Thyroid gland (tissue), 4 donors: ENCODE measurements around the gene EPB41.

Experiments used
- POLR2A ChIP-seq, 2 donors: fragments of 450-650 bp; IDR thresholded peaks; one replicate each; pipeline ENCODE4 v1.6.1; 2017; ENCODE audit warnings: antibody characterized with exemption in 2 of 2, mild to moderate bottlenecking in 2 of 2, moderate library complexity in 1 of 2
- TF ChIP-seq, protein P1 (sequence below), 6 experiments: fragments of 200-600 bp in 3 of 6; fragments of 450-650 bp in 3 of 6; sonication (generic) in 3 of 6; IDR thresholded peaks; one replicate each; pipeline ENCODE4 v1.5.1; 2016 to 2019; ENCODE audit warnings: antibody characterized with exemption in 6 of 6, mild to moderate bottlenecking in 2 of 6, inconsistent platforms in 1 of 6, moderate library complexity in 1 of 6

DNA sequence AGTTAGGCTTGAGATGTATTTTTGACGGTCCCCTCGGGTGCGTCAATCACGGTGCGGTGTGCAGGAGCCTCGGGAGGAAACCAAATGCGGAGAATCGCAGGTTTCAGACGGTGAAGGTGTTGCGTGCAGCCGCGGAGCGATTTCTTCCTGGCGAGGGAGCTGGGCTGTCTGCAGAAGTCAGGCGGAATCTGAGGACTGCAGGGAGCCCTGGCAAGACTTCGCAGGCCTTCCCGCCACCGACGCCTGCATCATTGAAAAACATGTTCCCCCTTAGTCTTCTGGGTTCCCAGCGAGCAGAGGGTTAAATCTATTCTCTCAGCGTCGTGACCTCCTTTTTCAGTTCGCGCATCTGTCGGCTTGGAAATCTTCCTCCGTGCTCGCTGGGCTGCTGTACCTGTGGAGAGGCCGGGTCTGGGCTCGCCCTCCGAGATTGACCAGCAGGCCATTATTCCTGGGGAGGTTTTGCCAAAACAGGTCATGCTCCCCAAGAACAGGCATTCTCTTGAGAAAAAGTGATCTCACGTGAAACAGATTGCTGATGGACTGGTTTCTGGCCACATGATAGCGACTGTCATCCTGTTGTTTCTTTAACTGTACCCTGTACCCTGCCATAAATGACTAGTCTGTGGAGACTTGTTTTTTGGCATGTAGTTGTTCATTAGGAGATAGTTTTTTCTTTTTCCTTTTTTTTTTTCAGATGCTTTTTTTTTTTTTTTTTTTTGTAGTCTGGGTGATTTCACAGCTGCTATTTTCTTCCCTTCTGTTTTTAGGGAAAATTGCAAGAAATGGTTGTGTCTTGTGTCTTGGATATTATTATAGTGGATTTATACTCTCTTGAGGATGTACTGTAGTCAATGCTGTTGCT is 894 bp downstream of the EPB41 start:
- TF ChIP-seq, protein P1, sequence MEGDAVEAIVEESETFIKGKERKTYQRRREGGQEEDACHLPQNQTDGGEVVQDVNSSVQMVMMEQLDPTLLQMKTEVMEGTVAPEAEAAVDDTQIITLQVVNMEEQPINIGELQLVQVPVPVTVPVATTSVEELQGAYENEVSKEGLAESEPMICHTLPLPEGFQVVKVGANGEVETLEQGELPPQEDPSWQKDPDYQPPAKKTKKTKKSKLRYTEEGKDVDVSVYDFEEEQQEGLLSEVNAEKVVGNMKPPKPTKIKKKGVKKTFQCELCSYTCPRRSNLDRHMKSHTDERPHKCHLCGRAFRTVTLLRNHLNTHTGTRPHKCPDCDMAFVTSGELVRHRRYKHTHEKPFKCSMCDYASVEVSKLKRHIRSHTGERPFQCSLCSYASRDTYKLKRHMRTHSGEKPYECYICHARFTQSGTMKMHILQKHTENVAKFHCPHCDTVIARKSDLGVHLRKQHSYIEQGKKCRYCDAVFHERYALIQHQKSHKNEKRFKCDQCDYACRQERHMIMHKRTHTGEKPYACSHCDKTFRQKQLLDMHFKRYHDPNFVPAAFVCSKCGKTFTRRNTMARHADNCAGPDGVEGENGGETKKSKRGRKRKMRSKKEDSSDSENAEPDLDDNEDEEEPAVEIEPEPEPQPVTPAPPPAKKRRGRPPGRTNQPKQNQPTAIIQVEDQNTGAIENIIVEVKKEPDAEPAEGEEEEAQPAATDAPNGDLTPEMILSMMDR (IDR thresholded peaks at IDR 0.05), result no peak
- no peak for TF ChIP-seq POLR2A (IDR thresholded peaks at IDR 0.05)
